ENCODE data around the gene EMID1. TPM values are rescaled to one million over a fixed set of nuclear protein-coding genes. Genes with fewer than 3 reads are reported as not detected.

EMID1 gene
- total RNA-seq = 1 to 10 TPM; 7.0 to 7.5 TPM
- polyA plus RNA-seq (ENCODE audit: insufficient read depth, low read depth, low replicate concordance) = 6.2 TPM
- long read RNA-seq, donor 1, transcript EMID1-201 (15 exons, 2,173 nt) = major isoform, 6 of 7 reads
- long read RNA-seq, donor 1, partial matches to known transcripts = 0 of 7 reads
- long read RNA-seq, donor 1, other reads (novel, unspliced or antisense) = 0 of 7 reads
- long read RNA-seq, donor 2, partial matches to known transcripts = 0 of 5 reads
- long read RNA-seq, donor 2, other reads (novel, unspliced or antisense) = 0 of 5 reads

- intact Hi-C loops (cut with DNase I; ENCODE audit: low total_unique reads) = no loop called here
- Histone ChIP-seq H3K4me3 (peak within 1 kb of the TSS; percentile 57 to 58), H3K27me3 (no peaks in the 10 kb centered on the region), H3K27ac (no peak within 1 kb of the TSS), H3K9me3 (no peaks in the 10 kb centered on the region), H3K4me1 (peaks cover 5% of the 10 kb centered on the region), H3K36me3 (ENCODE audit: low read depth, missing control alignments) (no peaks in the 10 kb centered on the region)
- WGBS, 2 donors = 0 to 3% methylated on average over 1 to 44 of the region's 90 CpGs
- peak; percentile 49 for DNase-seq
- TF ChIP-seq POLR2A (IDR thresholded peaks at IDR 0.05) (no peak), CTCF (IDR thresholded peaks at IDR 0.05) (peak in 1 of 3 experiments; percentile 9)
Observed at GRCh38 chr22:29205594-29206371, at the start of gene EMID1. TSS of gene EMID1 (plus strand) at chr22:29205896. CDS start at chr22:29206039, 143 bp downstream.

GRCh38 chr22:29155966-29156365, 49.7 kb upstream of the EMID1 start:
- Histone ChIP-seq H3K27ac (no peak overlapping the region), H3K4me3 (no peak overlapping the region), H3K4me1 (peaks cover 26% of the 10 kb centered on the region), H3K9me3 (no peaks in the 10 kb centered on the region), H3K27me3 (no peaks in the 10 kb centered on the region), H3K36me3 (ENCODE audit: low read depth, missing control alignments) (no peaks in the 10 kb centered on the region)
- WGBS, 2 donors = 86 to 92% methylated on average over 1 of the region's 1 CpG
- TF ChIP-seq POLR2A (IDR thresholded peaks at IDR 0.05) = no peak
- TF ChIP-seq CTCF (IDR thresholded peaks at IDR 0.05) = no peak
- peak; percentile 11 for DNase-seq
- intact Hi-C loops (cut with DNase I; ENCODE audit: low total_unique reads) = no loop called here

- H3K27me3 ChIP-seq = no peaks in the 10 kb centered on the region
- H3K4me3 ChIP-seq = no peak overlapping the region
- no peaks in the 10 kb centered on the region for H3K36me3 ChIP-seq (ENCODE audit: low read depth, missing control alignments)
- TF ChIP-seq CTCF (IDR thresholded peaks at IDR 0.05) (no peak), POLR2A (IDR thresholded peaks at IDR 0.05) (no peak)
- peaks cover 22% of the 10 kb centered on the region for H3K4me1 ChIP-seq
- no peak for DNase-seq
- H3K27ac ChIP-seq = no peak overlapping the region
- intact Hi-C loops (cut with DNase I; ENCODE audit: low total_unique reads) = no loop called here
- no peaks in the 10 kb centered on the region for H3K9me3 ChIP-seq
- 70 to 88% methylated on average over 5 to 9 of the region's 9 CpGs for WGBS, 2 donors
Observed at GRCh38 chr22:29156507-29156906, 49.2 kb upstream of the EMID1 start.

GRCh38 chr22:29157759-29158535, 47.7 kb upstream of the EMID1 start:
- 90 to 95% methylated on average over 11 of the region's 11 CpGs for WGBS, 2 donors
- Histone ChIP-seq H3K4me3 (no peak overlapping the region), H3K36me3 (ENCODE audit: low read depth, missing control alignments) (no peaks in the 10 kb centered on the region), H3K27me3 (no peaks in the 10 kb centered on the region), H3K4me1 (peaks cover 8% of the 10 kb centered on the region), H3K9me3 (no peaks in the 10 kb centered on the region), H3K27ac (no peak overlapping the region)
- TF ChIP-seq CTCF (IDR thresholded peaks at IDR 0.05) = no peak
- TF ChIP-seq POLR2A (IDR thresholded peaks at IDR 0.05) = no peak
- intact Hi-C loops (cut with DNase I; ENCODE audit: low total_unique reads) = no loop called here
- DNase-seq = no peak

All from testis (tissue), 5 donors.